ENCODE measurements around the gene AGK.

AGK gene

DNA sequence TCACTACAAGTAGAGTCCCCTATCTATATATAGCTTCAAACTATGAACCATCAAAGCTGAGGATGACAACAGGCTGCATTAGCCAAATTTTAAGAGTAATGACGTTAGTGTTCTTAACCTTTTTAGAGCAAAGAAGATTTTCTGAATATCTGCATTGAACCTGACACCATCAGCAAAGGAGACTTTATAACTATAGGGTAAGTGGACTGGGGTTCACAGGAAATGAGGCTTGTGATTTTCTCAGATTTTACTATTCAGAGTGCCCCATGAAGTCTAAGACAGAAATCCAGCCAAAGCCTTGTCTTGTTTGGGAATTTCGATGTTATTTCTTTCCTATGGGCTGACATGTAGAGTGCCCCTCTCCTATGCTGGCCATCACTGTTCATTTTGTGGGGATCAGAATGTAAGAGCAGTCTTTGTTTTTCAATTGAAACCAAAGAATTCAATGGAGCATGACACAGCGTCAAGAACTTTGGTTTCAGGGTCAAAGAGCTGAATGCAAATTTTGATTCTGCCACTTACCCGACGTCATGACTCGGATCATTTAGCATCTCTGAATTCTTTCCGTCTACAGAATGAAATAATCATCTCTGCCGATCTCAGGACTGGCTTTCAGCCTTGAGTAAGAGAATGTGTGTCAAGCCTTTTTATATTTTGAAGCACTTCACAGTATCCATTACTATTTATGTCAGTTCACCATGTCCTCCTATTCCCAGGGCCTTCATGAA lies 98.1 kb downstream of the AGK start:
- no peak for DNase-seq

- DNase-seq = no peak
These were observed 98.8 kb downstream of the AGK start for GRCh38 chr7:141649865-141650634.

GRCh38 chr7:141651417-141651816 lies 100.2 kb downstream of the AGK start:
- DNase-seq = no peak

GRCh38 chr7:141652691-141653090 lies 101.5 kb downstream of the AGK start:
- no peak for DNase-seq

DNA sequence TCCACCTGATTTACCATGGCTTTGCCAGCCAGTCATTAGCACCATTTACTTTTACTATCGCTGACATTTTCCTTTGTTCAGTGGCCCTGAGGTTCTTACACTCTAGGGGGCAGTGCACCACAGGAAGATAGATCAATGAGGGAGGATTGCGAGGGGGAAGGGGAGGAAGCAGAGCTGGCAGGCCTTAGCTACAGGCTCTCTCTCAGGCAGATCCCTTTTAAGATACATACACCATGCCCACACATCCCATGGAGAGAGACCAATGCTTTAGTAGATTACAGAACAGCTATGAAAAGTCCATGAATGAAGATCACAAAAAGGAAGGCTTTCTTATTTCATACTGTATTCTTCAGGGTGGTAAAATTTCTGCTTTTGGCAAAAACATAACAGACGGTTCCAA lies 103.3 kb downstream of the AGK start:
- peak; percentile 4 to 37 (median 24) for DNase-seq

DNA sequence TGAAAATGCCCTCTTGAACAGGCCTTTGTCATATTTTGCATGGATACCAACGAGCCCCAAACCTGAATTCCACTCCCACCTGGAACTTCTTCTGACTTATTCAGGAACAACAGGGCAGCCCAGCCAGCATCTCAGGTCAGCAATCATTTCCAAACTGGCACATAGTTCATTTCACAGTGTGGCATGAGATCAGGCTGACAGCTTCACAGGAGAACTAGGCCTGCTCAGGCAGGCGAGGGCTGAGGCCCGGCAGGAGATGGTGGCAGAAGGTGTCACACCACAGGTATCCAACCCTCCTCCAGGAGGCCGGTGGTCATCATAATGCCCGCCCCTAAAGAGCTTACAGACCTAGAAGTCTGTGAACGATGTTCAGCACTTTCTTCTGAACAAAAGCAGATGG lies 108.3 kb downstream of the AGK start:
- no peak for DNase-seq

- DNase-seq = no peak
These were observed 109.0 kb downstream of the AGK start for GRCh38 chr7:141660259-141660658.

- no peak for DNase-seq
These were observed 112.1 kb downstream of the AGK start for GRCh38 chr7:141663081-141663849.

DNA sequence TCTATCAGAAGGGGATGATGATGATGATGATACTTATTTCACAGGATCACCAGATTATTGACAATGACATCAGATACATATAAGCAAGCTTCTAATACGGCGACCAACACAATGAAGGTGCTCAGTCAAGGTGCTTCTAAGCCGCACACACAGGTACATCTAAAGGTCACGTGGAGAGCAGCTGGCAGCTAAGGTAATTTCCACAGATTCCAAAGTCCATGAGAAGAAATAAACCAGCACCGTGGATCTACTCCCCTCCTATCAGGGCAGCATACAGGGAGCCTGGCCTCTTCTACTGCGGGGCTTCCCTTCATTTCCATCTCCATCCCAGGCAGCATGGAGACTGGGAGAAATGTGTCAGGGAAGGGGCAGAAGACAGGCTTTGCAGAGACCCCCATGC lies 113.2 kb downstream of the AGK start:
- no peak for DNase-seq

GRCh38 chr7:141665208-141666035 lies 114.2 kb downstream of the AGK start:
- DNase-seq = no peak

DNA sequence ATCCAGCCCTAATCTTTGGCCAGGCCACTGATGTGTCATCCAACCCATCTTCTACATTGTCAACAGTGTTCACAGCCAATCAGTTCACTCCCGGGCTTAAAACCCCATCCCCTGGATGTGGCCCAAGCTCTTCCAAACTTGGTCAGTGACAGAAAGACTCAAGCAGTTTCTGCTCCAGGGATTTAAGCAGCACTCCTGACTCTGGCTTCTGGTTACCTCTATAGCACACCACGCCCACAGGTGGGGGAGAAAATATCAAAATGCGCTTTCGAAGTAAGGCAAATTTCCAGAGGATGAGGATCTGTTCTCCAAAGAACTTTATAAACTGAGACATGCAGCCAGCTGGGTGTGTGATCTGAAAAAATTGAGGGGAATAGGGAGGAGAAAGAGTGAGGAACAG lies 114.9 kb downstream of the AGK start:
- DNase-seq = no peak

GRCh38 chr7:141668853-141669252 lies 117.6 kb downstream of the AGK start:
- no peak for DNase-seq

DNA sequence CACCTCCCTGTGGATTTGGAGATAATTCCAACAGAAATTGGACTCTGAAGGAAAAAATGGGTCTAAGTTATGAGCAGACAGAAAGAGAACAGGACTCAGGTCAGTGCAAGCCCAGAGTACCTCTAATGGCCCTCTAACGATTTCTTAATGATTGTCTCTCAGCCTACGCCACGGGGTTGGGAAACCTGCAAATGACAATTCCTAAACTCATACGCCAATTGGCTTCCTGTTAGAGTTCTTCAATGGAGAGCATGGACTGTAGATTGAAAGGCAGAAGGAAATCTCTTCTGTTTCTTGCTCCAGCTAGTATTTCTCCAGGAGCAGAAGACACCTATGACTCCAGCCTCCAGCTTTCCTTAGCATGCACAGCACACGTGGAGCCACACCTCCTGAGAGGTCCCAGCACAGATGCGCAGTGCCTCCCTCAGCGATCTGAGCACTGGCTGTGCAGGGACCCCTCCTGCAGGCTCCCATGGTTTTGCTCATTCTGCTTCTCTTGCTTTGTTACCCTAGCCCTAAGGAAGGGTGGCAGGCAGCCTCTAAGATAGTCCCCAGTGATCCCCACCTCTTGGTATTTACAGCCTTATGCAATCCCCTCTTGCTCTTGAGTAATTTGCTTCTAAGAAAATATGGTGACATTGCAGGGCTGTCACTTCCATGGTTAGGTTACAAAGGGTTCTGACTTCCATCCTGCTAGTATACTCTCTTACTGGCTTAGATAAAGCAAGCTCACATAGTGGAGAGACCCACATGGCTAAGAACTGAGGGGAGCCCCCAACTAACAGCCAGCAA lies 120.7 kb downstream of the AGK start:
- no peak for DNase-seq

- DNase-seq = no peak
These were observed 122.1 kb downstream of the AGK start for GRCh38 chr7:141673346-141673745.

DNA sequence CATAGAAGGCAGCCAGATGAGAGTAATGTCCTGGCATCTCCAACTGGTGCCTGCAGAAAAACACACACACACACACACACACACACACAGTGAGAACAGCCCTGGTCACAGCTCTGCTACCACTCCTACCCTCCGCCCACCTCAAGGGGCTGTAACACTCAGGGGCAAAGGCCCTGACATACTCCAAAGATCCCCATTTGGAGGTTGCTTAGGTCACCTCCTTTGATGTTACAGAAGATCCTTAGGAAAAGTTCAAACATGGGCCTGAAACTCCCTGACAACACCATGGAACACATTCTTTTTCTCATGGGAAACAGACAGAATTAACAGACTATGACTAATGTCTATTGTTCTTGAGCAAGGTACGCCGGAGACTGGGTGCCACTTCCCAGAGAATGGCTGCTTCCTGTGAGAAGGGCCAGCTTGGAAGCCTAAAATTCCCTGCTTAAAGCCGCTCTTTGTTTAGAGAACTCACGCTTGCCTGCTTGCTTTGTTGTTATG lies 123.0 kb downstream of the AGK start:
- DNase-seq = no peak

- no peak for DNase-seq
These were observed 123.5 kb downstream of the AGK start for GRCh38 chr7:141674702-141675101.

- DNase-seq = peak in 2 of 4 experiments; percentile 5 to 6
These were observed 124.4 kb downstream of the AGK start for GRCh38 chr7:141675436-141676215.

- no peak for DNase-seq
These were observed 125.4 kb downstream of the AGK start for GRCh38 chr7:141676618-141677017.

- no peak for DNase-seq
These were observed 127.8 kb downstream of the AGK start for GRCh38 chr7:141679014-141679413.

- no peak for DNase-seq
These were observed 134.2 kb downstream of the AGK start for GRCh38 chr7:141685285-141686023.
